HG02970 (cell line): Measurements from ENCODE around the gene LARGE1.
A peak's percentile ranks its signal among the peaks of the same experiment; 100 is the strongest.

Experiments
- ATAC-seq: cut with Tn5 transposase; IDR thresholded peaks from one replicate; pipeline ENCODE4 v1.9.1; 2021; ENCODE audit warnings: mild to moderate bottlenecking, moderate library complexity, moderate number of reproducible peaks; ENCODE audit not compliant: unreplicated experiment, low FRiP score

Gene LARGE1

DNA sequence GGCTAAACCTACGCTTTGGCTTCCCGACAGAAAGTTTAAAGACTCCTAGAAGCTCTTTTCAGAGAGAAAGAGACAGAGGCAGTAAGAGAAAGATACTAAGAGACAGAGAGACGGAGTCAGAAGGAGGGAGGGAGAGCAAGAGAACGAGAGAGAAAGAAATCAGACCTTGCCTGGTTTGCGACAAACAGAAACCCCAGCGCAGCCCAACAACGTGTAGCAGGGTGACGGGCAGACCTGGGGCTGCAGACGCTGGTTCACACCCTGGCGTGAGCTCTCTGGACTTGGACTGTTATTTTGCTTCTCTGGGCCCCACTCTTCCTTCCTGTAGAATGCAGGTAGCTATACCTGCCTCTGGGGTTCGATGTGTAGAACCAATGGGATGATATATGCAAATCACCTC lies 617.7 kb downstream of the LARGE1 start:
- ATAC-seq, result no peak

- ATAC-seq, result no peak
Measured at GRCh38 chr22:33302049-33302545, 618.2 kb downstream of the LARGE1 start.

- no peak for ATAC-seq
Measured at GRCh38 chr22:33300165-33300564, 620.1 kb downstream of the LARGE1 start.

- ATAC-seq, result peak; percentile 92
Measured at GRCh38 chr22:33299245-33299956, 620.9 kb downstream of the LARGE1 start.

DNA sequence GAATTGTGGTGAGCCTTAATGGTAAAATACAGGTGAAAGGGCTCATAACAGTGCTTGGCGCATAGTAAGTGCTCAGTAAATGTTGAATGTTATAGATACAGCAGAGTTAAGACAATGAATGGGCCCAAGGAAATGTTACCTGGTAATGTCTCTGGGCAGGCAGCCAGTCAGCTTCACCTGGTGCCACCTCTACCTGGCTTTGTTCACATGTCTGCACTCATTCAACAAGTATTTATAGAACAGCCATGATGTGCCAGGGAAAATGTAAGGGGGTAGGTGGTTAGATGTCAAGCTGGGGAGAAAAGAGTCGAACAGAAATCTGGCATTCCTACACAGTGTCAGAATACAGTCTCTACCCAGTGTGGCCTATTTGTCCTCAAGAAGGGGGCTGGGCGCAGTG lies 623.3 kb downstream of the LARGE1 start:
- ATAC-seq, result no peak

DNA sequence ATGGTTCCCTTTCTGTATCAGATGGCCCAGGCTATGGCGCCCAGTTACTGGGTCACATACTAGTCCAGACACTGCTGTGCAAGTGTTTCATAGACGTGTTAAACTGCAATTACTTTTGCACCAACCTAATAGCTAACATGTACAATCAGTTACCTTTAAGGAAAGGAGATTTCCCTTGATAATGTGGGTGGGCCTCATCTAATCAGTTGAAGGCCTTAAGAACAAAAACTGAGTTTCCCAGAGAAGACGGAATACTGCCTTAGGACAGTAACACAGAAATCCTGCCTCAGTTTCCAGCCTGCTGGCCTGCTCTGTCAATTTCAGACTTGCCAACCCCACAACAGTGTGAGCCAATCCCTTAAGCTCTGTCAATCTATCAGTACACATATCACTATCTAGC lies 632.2 kb downstream of the LARGE1 start:
- no peak for ATAC-seq

GRCh38 chr22:33275073-33275443 lies 645.2 kb downstream of the LARGE1 start:
- no peak for ATAC-seq

- ATAC-seq, result no peak
Measured at GRCh38 chr22:33274214-33275072, 645.8 kb downstream of the LARGE1 start.

DNA sequence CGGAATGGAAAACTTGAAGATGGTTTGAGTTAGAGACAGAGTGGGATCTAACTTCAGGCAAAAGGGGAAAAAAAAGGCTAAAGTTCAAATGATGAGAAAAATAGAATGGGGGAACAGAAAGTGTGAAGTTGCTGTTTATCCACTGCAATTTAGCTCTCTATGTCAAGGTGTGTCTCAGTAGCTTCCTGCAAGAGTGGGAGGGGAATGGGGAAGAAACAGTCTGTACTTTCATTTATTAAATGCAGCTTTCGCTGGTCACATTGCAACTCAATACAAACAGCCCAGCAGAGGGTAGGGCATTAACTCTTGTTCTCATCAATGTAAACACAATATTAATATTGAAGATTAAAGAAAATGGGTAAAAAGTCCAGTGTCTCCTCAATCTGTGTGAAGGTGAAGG lies 647.4 kb downstream of the LARGE1 start:
- no peak for ATAC-seq

DNA sequence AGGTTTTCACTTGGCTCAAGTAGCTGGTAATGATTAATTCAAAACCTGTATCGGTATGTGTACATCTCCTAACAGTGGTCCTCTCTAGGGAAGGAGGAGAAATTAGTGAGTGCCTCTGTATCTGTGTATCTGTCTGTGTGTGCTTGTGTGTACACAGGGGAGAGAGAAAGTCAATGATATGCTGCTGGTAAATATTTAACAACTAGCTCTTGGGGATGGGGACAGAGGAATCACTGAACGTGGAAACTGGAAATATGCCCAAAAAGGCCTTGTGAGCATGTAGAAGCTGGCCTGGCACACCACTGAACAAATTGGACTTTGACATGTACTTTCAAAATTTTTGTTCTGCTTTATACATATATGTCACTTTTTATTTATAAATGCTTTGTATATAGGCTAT lies 648.1 kb downstream of the LARGE1 start:
- no peak for ATAC-seq

- ATAC-seq, result no peak
Measured at GRCh38 chr22:33271390-33272161, 648.7 kb downstream of the LARGE1 start.

- ATAC-seq, result no peak
Measured at GRCh38 chr22:33270596-33270995, 649.7 kb downstream of the LARGE1 start.

DNA sequence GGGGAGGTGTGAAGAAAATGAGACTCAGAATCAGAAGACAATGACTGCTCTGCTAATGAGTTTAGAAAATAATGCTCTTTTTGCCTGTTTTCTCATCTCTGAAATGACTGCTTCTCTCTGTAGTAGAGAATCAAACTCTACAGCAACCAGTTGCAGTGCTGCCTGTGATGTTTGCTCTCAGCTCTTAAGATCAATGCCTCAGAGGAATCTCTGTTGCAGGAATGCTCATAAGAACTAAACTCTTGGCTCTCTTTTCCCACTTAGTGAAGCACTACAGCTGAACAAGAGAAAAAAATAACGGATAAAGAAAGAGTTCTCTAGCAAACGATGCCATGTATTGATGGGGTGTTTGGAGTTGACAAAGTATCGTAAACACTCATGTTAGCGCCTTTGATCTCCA lies 658.6 kb downstream of the LARGE1 start:
- no peak for ATAC-seq

DNA sequence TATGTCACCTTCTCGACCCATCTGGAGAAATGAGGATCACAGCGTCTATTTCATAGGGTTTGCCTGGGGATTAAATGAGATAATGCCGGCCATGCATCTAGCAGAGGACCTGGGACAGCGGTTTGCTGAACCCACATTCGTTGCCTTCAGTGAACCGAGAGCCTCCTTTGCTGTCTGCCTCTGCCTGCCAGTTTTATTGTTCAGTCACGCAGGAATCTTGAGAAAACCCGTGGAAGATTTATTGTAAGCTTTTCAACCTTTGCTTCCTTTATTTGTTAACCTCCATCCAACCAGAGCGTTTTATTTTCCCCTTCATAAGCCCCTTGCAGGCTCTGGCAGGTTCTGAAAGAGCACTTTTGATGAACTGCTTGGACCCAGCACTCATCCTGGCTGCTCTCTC lies 659.8 kb downstream of the LARGE1 start:
- no peak for ATAC-seq

- ATAC-seq, result no peak
Measured at GRCh38 chr22:33255791-33256190, 664.5 kb downstream of the LARGE1 start.

GRCh38 chr22:33248948-33249347 lies 671.3 kb downstream of the LARGE1 start:
- ATAC-seq, result no peak

- ATAC-seq, result no peak
Measured at GRCh38 chr22:33247758-33248157, 672.5 kb downstream of the LARGE1 start.

DNA sequence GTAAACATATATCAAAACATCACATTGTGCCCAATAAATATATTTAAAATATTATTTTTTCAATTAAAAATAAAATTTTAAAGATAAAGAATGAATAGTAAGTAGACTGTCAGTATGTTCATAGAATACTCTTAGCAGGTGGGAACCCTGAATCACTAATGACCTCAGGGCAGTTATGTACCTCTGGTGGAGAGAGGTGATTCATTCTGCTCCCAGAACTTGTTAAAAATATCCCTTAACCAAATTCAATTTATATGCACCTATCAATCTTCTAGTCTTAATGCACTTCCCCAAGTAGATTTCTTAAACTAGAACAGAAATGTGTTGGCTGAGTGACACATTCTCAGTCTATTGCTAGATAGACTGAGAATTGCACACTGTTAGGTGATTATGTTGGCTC lies 678.2 kb downstream of the LARGE1 start:
- ATAC-seq, result no peak

DNA sequence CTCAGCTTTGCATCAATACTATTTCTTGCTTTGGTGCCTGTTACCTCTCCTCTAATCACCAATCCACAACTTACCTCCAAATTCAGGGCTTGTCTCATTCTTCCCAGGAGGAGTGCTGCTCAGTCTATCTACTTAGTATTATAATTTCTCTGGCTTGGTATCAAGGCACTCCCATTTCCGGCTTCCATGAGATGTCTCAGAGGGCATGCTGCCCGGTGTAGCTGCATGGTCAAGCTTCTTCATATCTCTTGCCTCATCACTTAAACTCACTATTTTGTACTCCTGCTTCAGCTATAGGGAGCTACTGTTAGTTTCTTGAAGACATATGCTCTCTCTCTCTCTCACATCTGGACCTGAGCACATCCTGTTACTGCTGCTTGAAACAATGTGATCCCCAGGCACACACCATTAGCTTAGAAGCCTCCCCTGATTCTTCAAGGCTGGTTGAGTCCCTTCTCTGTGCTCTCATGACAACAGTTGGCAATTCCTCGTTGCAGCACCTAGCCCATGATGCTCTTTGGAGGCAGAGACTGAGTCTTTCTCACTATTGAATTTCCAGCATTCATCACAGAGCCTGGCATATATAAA lies 679.3 kb downstream of the LARGE1 start:
- no peak for ATAC-seq

GRCh38 chr22:33232071-33232470 lies 688.2 kb downstream of the LARGE1 start:
- no peak for ATAC-seq

- no peak for ATAC-seq
Measured at GRCh38 chr22:33227791-33228190, 692.5 kb downstream of the LARGE1 start.
